Renal cortex interstitium (tissue), 11 donors: ENCODE results near the gene ATP1A2. TPM values are rescaled to one million over a fixed set of nuclear protein-coding genes. Genes with fewer than 3 reads are reported as not detected.

ENCODE experiments used
- DNase-seq, 11 donors: peaks; one replicate each; pipeline ENCODE4 v3.0.0-alpha.2; 2013; ENCODE audit warnings: low read depth in 9 of 11, low spot score in 4 of 11; ENCODE audit errors: extremely low read depth in 1 of 11
- polyA plus RNA-seq, 3 donors: library from polyadenylated mRNA; unstranded; fragments of 120-200 nt; gene quantifications; one replicate each; pipeline ENCODE4 v1.2.1, GENCODE V29; 2013; ENCODE audit not compliant: insufficient read length in 3 of 3

The ATP1A2 gene
- polyA plus RNA-seq, 3 donors = 4.2 to 4.9 (median 4.7) TPM

- no peak for DNase-seq
These were observed 72.8 kb downstream of the ATP1A2 start for GRCh38 chr1:160188341-160188740.

- no peak for DNase-seq
These were observed 74.4 kb downstream of the ATP1A2 start, which contains the start of gene CASQ1 for GRCh38 chr1:160189649-160190625. TSS of gene CASQ1 (plus strand) at chr1:160190575. CDS start at chr1:160190752, 177 bp downstream.

- no peak for DNase-seq
These were observed 76.2 kb downstream of the ATP1A2 start for GRCh38 chr1:160191756-160192155.

- DNase-seq = no peak
These were observed 76.7 kb downstream of the ATP1A2 start for GRCh38 chr1:160192234-160192633.

Other genes with a start within 250 kb of the ATP1A2 start
- gene CFAP45, start 215.6 kb upstream of the ATP1A2 start, polyA plus RNA-seq = 1 to 10 TPM; 3.0 to 4.4 (median 3.1) TPM
- gene TAGLN2, start 190.3 kb upstream of the ATP1A2 start, polyA plus RNA-seq = 100 to 1,000 TPM; 119 to 150 (median 126) TPM
- gene IGSF9, start 170.1 kb upstream of the ATP1A2 start, polyA plus RNA-seq = 10 to 100 TPM; 12.7 to 19.9 (median 18.1) TPM
- gene SLAMF9, start 161.5 kb upstream of the ATP1A2 start, polyA plus RNA-seq = not detected
- gene PIGM, start 83.8 kb upstream of the ATP1A2 start, polyA plus RNA-seq = 10 to 100 TPM; 11.7 to 13.0 (median 12.4) TPM
- 10 to 100 TPM; 19.8 to 25.3 (median 20.0) TPM for gene KCNJ10, start 45.6 kb upstream of the ATP1A2 start, polyA plus RNA-seq
- under 1 TPM; 0.05 to 0.13 (median 0.09) TPM for gene KCNJ9, start 34.2 kb upstream of the ATP1A2 start, polyA plus RNA-seq
- 10 to 100 TPM; 26.0 to 40.5 (median 37.1) TPM for gene IGSF8, start 17.1 kb upstream of the ATP1A2 start, polyA plus RNA-seq
- gene ATP1A4, start 35.8 kb downstream of the ATP1A2 start, polyA plus RNA-seq = under 1 TPM; 0.11 to 0.32 (median 0.12) TPM
- under 1 TPM; 0.20 to 0.65 (median 0.33) TPM for gene CASQ1, start 74.8 kb downstream of the ATP1A2 start, polyA plus RNA-seq
- 100 to 1,000 TPM in 1 of 3 donors, 10 to 100 TPM in 2; 86.8 to 117 (median 99.7) TPM for gene PEA15, start 89.6 kb downstream of the ATP1A2 start, polyA plus RNA-seq
- 100 to 1,000 TPM; 200 to 285 (median 205) TPM for gene DCAF8, start 146.8 kb downstream of the ATP1A2 start, polyA plus RNA-seq
- 10 to 100 TPM; 79.0 to 88.5 (median 80.8) TPM for gene PEX19, start 169.4 kb downstream of the ATP1A2 start, polyA plus RNA-seq
- gene COPA, start 227.5 kb downstream of the ATP1A2 start, polyA plus RNA-seq = 100 to 1,000 TPM; 157 to 174 (median 165) TPM
- gene NCSTN, start 227.6 kb downstream of the ATP1A2 start, polyA plus RNA-seq = 100 to 1,000 TPM; 150 to 170 (median 150) TPM